ENCODE data around the gene BHMT. TPM values are rescaled to one million over a fixed set of nuclear protein-coding genes. Genes with fewer than 3 reads are reported as not detected.

Gene BHMT
- total RNA-seq, 2 donors from 2014 or later: 0.81 to 1.3 TPM

DNA sequence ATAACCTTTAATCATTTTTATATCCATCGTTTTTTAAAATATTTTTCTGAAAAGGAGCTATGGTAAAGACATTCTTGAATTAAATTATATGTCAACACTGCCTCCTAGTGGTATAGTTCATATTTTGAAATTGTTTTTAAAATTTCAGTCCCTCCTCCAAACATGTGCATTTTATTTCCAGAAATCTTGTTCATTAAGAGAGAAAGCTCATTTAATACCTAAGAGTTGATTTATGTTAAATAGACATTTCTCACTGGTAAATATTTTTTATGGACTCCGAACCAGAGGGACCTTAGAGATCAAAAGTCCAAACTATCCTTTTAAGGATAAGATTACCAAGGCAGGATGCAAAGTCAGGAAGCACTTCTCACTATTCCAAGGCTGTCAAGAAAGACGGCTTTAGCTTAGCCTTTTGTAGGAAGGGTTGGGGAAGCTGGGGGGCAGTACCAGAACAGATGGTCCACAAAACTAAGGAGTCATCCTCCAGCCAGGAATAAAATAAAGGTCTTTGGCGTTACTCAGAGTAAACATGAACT lies 21.6 kb downstream of the BHMT start:
- peak overlapping the region; percentile 45 for H3K4me3 Mint-ChIP-seq
- peak overlapping the region; percentile 76 for H3K27ac Mint-ChIP-seq
- no peak overlapping the region for H3K9ac ChIP-seq (ENCODE audit: extremely low read depth, low read length, poor library complexity, severe bottlenecking)
- peak overlapping the region; percentile 52 for H3K4me3 ChIP-seq (ENCODE audit: low read length)
- H3K27me3 ChIP-seq (ENCODE audit: control insufficient read depth, insufficient read depth, low read length, poor library complexity, severe bottlenecking): no peaks in the 10 kb centered on the region
- WGBS, 2 experiments (ENCODE audit: insufficient coverage in 1 of 2, insufficient read length in 1 of 2): 0 to 34% methylated on average over 1 to 3 of the region's 4 CpGs
- TF ChIP-seq CTCF (conservative IDR thresholded peaks at IDR 0.05): peak; percentile 71
- no peaks in the 10 kb centered on the region for H3K9me3 ChIP-seq (ENCODE audit: control insufficient read depth, low read length)
- no peaks in the 10 kb centered on the region for H3K27me3 Mint-ChIP-seq (ENCODE audit: insufficient read depth)
- peak overlapping the region; percentile 9 for H3K27ac ChIP-seq (ENCODE audit: low read depth, low read length)
- H3K4me1 Mint-ChIP-seq: peaks cover 15% of the 10 kb centered on the region
- H3K36me3 Mint-ChIP-seq (ENCODE audit: low read depth): no peaks in the 10 kb centered on the region
- peaks cover 2% of the 10 kb centered on the region for H3K9me3 Mint-ChIP-seq
- no peaks in the 10 kb centered on the region for H3K36me3 ChIP-seq (ENCODE audit: control insufficient read depth, insufficient read depth, low read length)
- no peaks in the 10 kb centered on the region for H3K4me1 ChIP-seq (ENCODE audit: control insufficient read depth, insufficient read depth, low read length)
- no peak for DNase-seq

- no peak overlapping the region for H3K27ac ChIP-seq (ENCODE audit: low read depth, low read length)
- H3K36me3 Mint-ChIP-seq (ENCODE audit: low read depth): no peaks in the 10 kb centered on the region
- H3K4me1 Mint-ChIP-seq: peaks cover 15% of the 10 kb centered on the region
- WGBS, 2 experiments (ENCODE audit: insufficient coverage in 1 of 2, insufficient read length in 1 of 2): 16 to 17% methylated on average over 5 to 10 of the region's 11 CpGs
- DNase-seq: peak; percentile 92
- peak overlapping the region; percentile 90 for H3K27ac Mint-ChIP-seq
- peaks cover 2% of the 10 kb centered on the region for H3K9me3 Mint-ChIP-seq
- peak; percentile 83 for TF ChIP-seq CTCF (conservative IDR thresholded peaks at IDR 0.05)
- no peaks in the 10 kb centered on the region for H3K27me3 Mint-ChIP-seq (ENCODE audit: insufficient read depth)
- peak overlapping the region; percentile 52 for H3K4me3 ChIP-seq (ENCODE audit: low read length)
- H3K4me3 Mint-ChIP-seq: peak overlapping the region; percentile 45
- no peak overlapping the region for H3K9ac ChIP-seq (ENCODE audit: extremely low read depth, low read length, poor library complexity, severe bottlenecking)
- H3K4me1 ChIP-seq (ENCODE audit: control insufficient read depth, insufficient read depth, low read length): no peaks in the 10 kb centered on the region
- no peaks in the 10 kb centered on the region for H3K27me3 ChIP-seq (ENCODE audit: control insufficient read depth, insufficient read depth, low read length, poor library complexity, severe bottlenecking)
- H3K36me3 ChIP-seq (ENCODE audit: control insufficient read depth, insufficient read depth, low read length): no peaks in the 10 kb centered on the region
- H3K9me3 ChIP-seq (ENCODE audit: control insufficient read depth, low read length): no peaks in the 10 kb centered on the region
These were observed 22.2 kb downstream of the BHMT start for GRCh38 chr5:79133657-79134451.

GRCh38 chr5:79135790-79136553 lies 24.4 kb downstream of the BHMT start:
- H3K4me1 ChIP-seq (ENCODE audit: control insufficient read depth, insufficient read depth, low read length): no peaks in the 10 kb centered on the region
- H3K4me1 Mint-ChIP-seq: peaks cover 15% of the 10 kb centered on the region
- WGBS, 2 experiments (ENCODE audit: insufficient coverage in 1 of 2, insufficient read length in 1 of 2): 91 to 100% methylated on average over 4 to 5 of the region's 5 CpGs

More at GRCh38 chr5:79135790-79136553, 24.4 kb downstream of the BHMT start:
- Histone ChIP-seq H3K4me3 (ENCODE audit: low read length) (no peak overlapping the region), H3K36me3 (ENCODE audit: control insufficient read depth, insufficient read depth, low read length) (no peaks in the 10 kb centered on the region), H3K9me3 (ENCODE audit: control insufficient read depth, low read length) (peaks cover 14% of the 10 kb centered on the region), H3K27ac (ENCODE audit: low read depth, low read length) (no peak overlapping the region), H3K9ac (ENCODE audit: extremely low read depth, low read length, poor library complexity, severe bottlenecking) (no peak overlapping the region), H3K27me3 (ENCODE audit: control insufficient read depth, insufficient read depth, low read length, poor library complexity, severe bottlenecking) (no peaks in the 10 kb centered on the region)
- H3K27me3 Mint-ChIP-seq (ENCODE audit: insufficient read depth): no peaks in the 10 kb centered on the region
- H3K4me3 Mint-ChIP-seq: no peak overlapping the region
- H3K36me3 Mint-ChIP-seq (ENCODE audit: low read depth): peaks cover 2% of the 10 kb centered on the region
- peaks cover 8% of the 10 kb centered on the region for H3K9me3 Mint-ChIP-seq
- no peak for TF ChIP-seq CTCF (conservative IDR thresholded peaks at IDR 0.05)
- no peak for DNase-seq
- peak overlapping the region; percentile 50 for H3K27ac Mint-ChIP-seq
